Stimulated activated naive CD4-positive, alpha-beta T cell (primary cell): Measurements from ENCODE around the gene SDK2.

Experiments used
- DNase-seq, 6 experiments: peaks; one replicate each; lab custom pipeline; 2025; lab: John Stamatoyannopoulos, UW

SDK2 gene

GRCh38 chr17:73419051-73419450 is 225.2 kb downstream of the SDK2 start:
- DNase-seq, result no peak

GRCh38 chr17:73415782-73416181 is 228.5 kb downstream of the SDK2 start:
- DNase-seq, result no peak

- DNase-seq, result no peak
These were observed 229.9 kb downstream of the SDK2 start for GRCh38 chr17:73414171-73414955.

- DNase-seq, result no peak
These were observed 231.3 kb downstream of the SDK2 start for GRCh38 chr17:73412914-73413313.

- no peak for DNase-seq
These were observed 232.9 kb downstream of the SDK2 start for GRCh38 chr17:73411313-73411747.

- no peak for DNase-seq
These were observed 233.5 kb downstream of the SDK2 start for GRCh38 chr17:73410586-73411312.

- no peak for DNase-seq
These were observed 240.0 kb downstream of the SDK2 start for GRCh38 chr17:73404246-73404645.

- DNase-seq, result no peak
These were observed 241.8 kb downstream of the SDK2 start for GRCh38 chr17:73402466-73402865.

- DNase-seq, result peak in 2 of 6 experiments; percentile 3 to 9
These were observed 242.3 kb downstream of the SDK2 start for GRCh38 chr17:73401911-73402310.

GRCh38 chr17:73400915-73401545 is 243.2 kb downstream of the SDK2 start:
- DNase-seq, result no peak

- DNase-seq, result no peak
These were observed 245.2 kb downstream of the SDK2 start for GRCh38 chr17:73399056-73399455.

- no peak for DNase-seq
These were observed 246.2 kb downstream of the SDK2 start for GRCh38 chr17:73397856-73398540.

GRCh38 chr17:73397278-73397826 is 246.9 kb downstream of the SDK2 start:
- DNase-seq, result no peak

GRCh38 chr17:73396431-73397277 is 247.6 kb downstream of the SDK2 start:
- no peak for DNase-seq

- no peak for DNase-seq
These were observed 249.5 kb downstream of the SDK2 start for GRCh38 chr17:73394512-73395450.

GRCh38 chr17:73393962-73394361 is 250.3 kb downstream of the SDK2 start:
- DNase-seq, result no peak

GRCh38 chr17:73393381-73393780 is 250.9 kb downstream of the SDK2 start:
- no peak for DNase-seq

- DNase-seq, result no peak
These were observed 252.6 kb downstream of the SDK2 start for GRCh38 chr17:73391331-73392265.

- DNase-seq, result no peak
These were observed 253.4 kb downstream of the SDK2 start for GRCh38 chr17:73390851-73391250.
